PC-3 (cell line): Measurements from ENCODE around the gene EFCC1.

ENCODE experiments used
- CTCF ChIP-seq: fragments of 300-600 bp; sonication (generic); conservative IDR thresholded peaks from 2 replicates; pipeline ENCODE4 v1.5.1; 2017; ENCODE audit warnings: antibody characterized with exemption, low read depth, mild to moderate bottlenecking, low read length
- EZH2 ChIP-seq: fragments of 300-600 bp; sonication (generic); IDR thresholded peaks from one replicate; pipeline ENCODE4 v1.6.1; 2017; ENCODE audit warnings: antibody characterized with exemption, mild to moderate bottlenecking, low read length; ENCODE audit not compliant: unreplicated experiment
- EZH2phosphoT487 ChIP-seq: fragments of 300-600 bp; sonication (generic); IDR thresholded peaks from 2 replicates; pipeline ENCODE4 v1.6.1; 2018; ENCODE audit warnings: mild to moderate bottlenecking, antibody characterized with exemption, low read length, borderline replicate concordance

GRCh38 chr3:129020691-129021090 lies 19.6 kb downstream of the EFCC1 start:
- TF ChIP-seq CTCF (no peak), EZH2 (no peak), EZH2phosphoT487 (no peak)
